Stimulated activated CD4-positive, alpha-beta T cell treated with anti-CD3 and anti-CD28 coated beads, Interleukin-15, amount 100 ng/mL, for 48 hours (primary cell): ENCODE results near the gene TNIP1.

ENCODE experiments used
- DNase-seq, 2 donors: peaks; one replicate each; pipeline ENCODE4 v3.0.0-alpha.2; 2020; ENCODE audit warnings: low read depth in 2 of 2

The TNIP1 gene

GRCh38 chr5:151080613-151081430, at the start of gene TNIP1:
TNIP1 (minus strand) TSS chr5:151081034; CDS start chr5:151065095, 15,939 bp downstream.
- peak; percentile 80 to 90 for DNase-seq

- DNase-seq = no peak
These were observed 49.5 kb upstream of the TNIP1 start for GRCh38 chr5:151130235-151130921.

- no peak for DNase-seq
These were observed 48.0 kb upstream of the TNIP1 start for GRCh38 chr5:151128817-151129216.

GRCh38 chr5:151127926-151128325, 47.1 kb upstream of the TNIP1 start:
- no peak for DNase-seq

- peak; percentile 35 to 53 for DNase-seq
These were observed 45.4 kb upstream of the TNIP1 start for GRCh38 chr5:151126199-151126645.

GRCh38 chr5:151125421-151125820, 44.6 kb upstream of the TNIP1 start:
- no peak for DNase-seq

GRCh38 chr5:151123897-151124751, 43.3 kb upstream of the TNIP1 start:
- DNase-seq = peak in 1 of 2 donors; percentile 50

- DNase-seq = no peak
These were observed 42.0 kb upstream of the TNIP1 start for GRCh38 chr5:151122828-151123227.

GRCh38 chr5:151121665-151122064, 40.8 kb upstream of the TNIP1 start:
- DNase-seq = no peak

GRCh38 chr5:151121095-151121494, 40.3 kb upstream of the TNIP1 start:
- no peak for DNase-seq

GRCh38 chr5:151118913-151119575, 38.2 kb upstream of the TNIP1 start:
- DNase-seq = no peak

- peak; percentile 45 to 61 for DNase-seq
These were observed 34.6 kb upstream of the TNIP1 start for GRCh38 chr5:151115272-151115905.

- DNase-seq = no peak
These were observed 32.8 kb upstream of the TNIP1 start for GRCh38 chr5:151113651-151114050.

GRCh38 chr5:151110992-151111391, 30.2 kb upstream of the TNIP1 start:
- no peak for DNase-seq

GRCh38 chr5:151110122-151110681, 29.4 kb upstream of the TNIP1 start:
- no peak for DNase-seq

- DNase-seq = no peak
These were observed 27.7 kb upstream of the TNIP1 start for GRCh38 chr5:151108566-151108965.

- no peak for DNase-seq
These were observed 27.1 kb upstream of the TNIP1 start for GRCh38 chr5:151107738-151108520.

- DNase-seq = no peak
These were observed 26.2 kb upstream of the TNIP1 start for GRCh38 chr5:151107084-151107483.

GRCh38 chr5:151106509-151106908, 25.7 kb upstream of the TNIP1 start:
- no peak for DNase-seq

- DNase-seq = no peak
These were observed 25.2 kb upstream of the TNIP1 start for GRCh38 chr5:151106043-151106442.
